SK-N-SH (cell line): ENCODE data around the gene SLC6A3. TPM values are rescaled to one million over a fixed set of nuclear protein-coding genes. Genes with fewer than 3 reads are reported as not detected.

Experiments used
- CTCF ChIA-PET: fragments of 300-600, 350-600 bp; formaldehyde crosslinking; extraction: SDS; loops from one replicate; lab custom pipeline; 2021; lab: Yijun Ruan, JAX
- POLR2A ChIA-PET: fragments of 350-600 bp; sonication (Branson Sonifier 250); formaldehyde crosslinking; extraction: SDS; loops from one replicate; lab custom pipeline; 2020; ENCODE audit warnings: antibody characterized with exemption, inconsistent platforms; lab: Yijun Ruan, JAX
- DNase-seq: peaks from one replicate; pipeline ENCODE4 v3.0.0; 2012
- H2AFZ ChIP-seq: fragments of 200-600 bp; sonication (generic); 2 replicates; pipeline ENCODE4 v1.8.1; 2016; ENCODE audit warnings: antibody characterized with exemption, mild to moderate bottlenecking, low read depth
- H3F3A ChIP-seq: fragments of 200-600 bp; sonication (generic); replicated peaks from 2 replicates; pipeline ENCODE3; 2016; ENCODE audit warnings: antibody characterized with exemption, mild to moderate bottlenecking; ENCODE audit not compliant: insufficient read depth
- H3K27ac ChIP-seq, 2 experiments: fragments of 200-500 bp in 1 of 2; fragments of 200-600 bp in 1 of 2; sonication (Bioruptor generic) in 1 of 2; sonication (generic), shearing (Covaris generic) in 1 of 2; 2 replicates each; pipeline versions ENCODE4 v1.5.1 to v1.6.1; 2014 to 2016; ENCODE audit warnings: low read depth in 2 of 2, inconsistent platforms in 1 of 2, low read length in 1 of 2, mild to moderate bottlenecking in 1 of 2, mixed read lengths in 1 of 2
- H3K27me3 ChIP-seq: fragments of 200-600 bp; sonication (generic), shearing (Covaris generic); 2 replicates; pipeline ENCODE4 v1.6.1; 2016; ENCODE audit warnings: mixed run types; ENCODE audit not compliant: insufficient read depth
- H3K36me3 ChIP-seq, 2 experiments: fragments of 200-500 bp in 1 of 2; fragments of 200-600 bp in 1 of 2; sonication (Bioruptor generic) in 1 of 2; sonication (generic) in 1 of 2; replicated peaks in 1 of 2; 2 replicates each; pipeline versions ENCODE3 to v1.5.1; 2014 to 2016; ENCODE audit warnings: low read length in 1 of 2, mild to moderate bottlenecking in 1 of 2; ENCODE audit not compliant: insufficient read depth in 2 of 2, control insufficient read depth in 1 of 2
- H3K4me1 ChIP-seq, 2 experiments: fragments of 200-500 bp in 1 of 2; fragments of 200-600 bp in 1 of 2; sonication (Bioruptor generic) in 1 of 2; sonication (generic), shearing (Covaris generic) in 1 of 2; 2 replicates each; pipeline versions ENCODE4 v1.5.1 to v1.6.1; 2014 to 2016; ENCODE audit warnings: low read depth in 1 of 2, low read length in 1 of 2, mixed run types in 1 of 2; ENCODE audit not compliant: insufficient read depth in 2 of 2, control insufficient read depth in 1 of 2
- H3K4me2 ChIP-seq: fragments of 200-600 bp; sonication (generic), shearing (Covaris generic); 2 replicates; pipeline ENCODE4 v1.6.1; 2017; ENCODE audit warnings: mixed run types
- H3K4me3 ChIP-seq, 2 experiments: fragments of 200-500 bp in 1 of 2; fragments of 200-600 bp in 1 of 2; sonication (Bioruptor generic) in 1 of 2; sonication (generic), shearing (Covaris generic) in 1 of 2; 2 replicates each; pipeline versions ENCODE4 v1.5.1 to v1.8.1; 2014 to 2016; ENCODE audit warnings: low read depth in 2 of 2, inconsistent platforms in 1 of 2, low read length in 1 of 2, mild to moderate bottlenecking in 1 of 2, mixed read lengths in 1 of 2, moderate library complexity in 1 of 2
- H3K79me2 ChIP-seq: fragments of 200-600 bp; sonication (generic); 2 replicates; pipeline ENCODE4 v1.8.1; 2017; ENCODE audit warnings: mild to moderate bottlenecking; ENCODE audit not compliant: insufficient read depth
- H3K9ac ChIP-seq: fragments of 200-600 bp; sonication (generic); 2 replicates; pipeline ENCODE4 v1.6.1; 2017; ENCODE audit warnings: mixed run types
- H3K9me2 ChIP-seq: fragments of 200-600 bp; sonication (generic); 2 replicates; pipeline ENCODE4 v1.6.1; 2017; ENCODE audit warnings: mixed run types
- H3K9me3 ChIP-seq: fragments of 200-600 bp; sonication (generic); 2 replicates; pipeline ENCODE4 v1.6.1; 2017; ENCODE audit warnings: mixed run types, mild to moderate bottlenecking, moderate library complexity
- H4K20me1 ChIP-seq: fragments of 200-600 bp; sonication (generic); 2 replicates; pipeline ENCODE4 v1.6.1; 2017; ENCODE audit warnings: mild to moderate bottlenecking, mixed run types; ENCODE audit not compliant: insufficient read depth
- CHD2 ChIP-seq: fragments of 150-350 bp; IDR thresholded peaks from 2 replicates; pipeline ENCODE4 v1.6.1; 2018; ENCODE audit warnings: low read length; ENCODE audit not compliant: partially characterized antibody
- ELF1 ChIP-seq: IDR thresholded peaks from 2 replicates; pipeline ENCODE4 v1.4.0; 2012
- EP300 ChIP-seq, 2 experiments: IDR thresholded peaks; 2 replicates each; pipeline versions ENCODE4 v1.4.0 to v1.6.1; 2012; ENCODE audit warnings: borderline replicate concordance in 1 of 2, low read depth in 1 of 2, low read length in 1 of 2
- FOXM1 ChIP-seq: IDR thresholded peaks from 2 replicates; pipeline ENCODE4 v1.4.0; 2012; ENCODE audit warnings: low read depth, mild to moderate bottlenecking
- MEF2A ChIP-seq: IDR thresholded peaks from 2 replicates; pipeline ENCODE4 v1.4.0; 2012; ENCODE audit warnings: low read depth, borderline replicate concordance
- MXI1 ChIP-seq: IDR thresholded peaks from 2 replicates; pipeline ENCODE4 v1.6.1; 2012; ENCODE audit warnings: mild to moderate bottlenecking, low read depth, low read length, improper control_type of control experiment
- NFIC ChIP-seq: IDR thresholded peaks from 2 replicates; pipeline ENCODE4 v1.4.0; 2012; ENCODE audit warnings: borderline replicate concordance
- POLR2AphosphoS5 ChIP-seq: IDR thresholded peaks from 2 replicates; pipeline ENCODE4 v1.6.1; 2012; ENCODE audit warnings: low read depth, low read length
- RAD21 ChIP-seq: IDR thresholded peaks from 2 replicates; pipeline ENCODE4 v1.6.1; 2012; ENCODE audit warnings: mild to moderate bottlenecking, low read length
- RCOR1 ChIP-seq: fragments of 150-350 bp; IDR thresholded peaks from 2 replicates; pipeline ENCODE4 v1.6.1; 2017; ENCODE audit warnings: antibody characterized with exemption, low read length
- RFX5 ChIP-seq: IDR thresholded peaks from 2 replicates; pipeline ENCODE4 v1.6.1; 2012; ENCODE audit warnings: mild to moderate bottlenecking, improper control_type of control experiment, low read length
- SIN3A ChIP-seq: IDR thresholded peaks from 2 replicates; pipeline ENCODE4 v1.6.1; 2012; ENCODE audit warnings: low read depth, mild to moderate bottlenecking, low read length, moderate library complexity, borderline replicate concordance
- TCF12 ChIP-seq: IDR thresholded peaks from 2 replicates; pipeline ENCODE4 v1.4.0; 2012
- YY1 ChIP-seq: IDR thresholded peaks from 2 replicates; pipeline ENCODE4 v1.4.0; 2012; ENCODE audit warnings: low read depth, mild to moderate bottlenecking
- WGBS: methylation state at CpG from one replicate; pipeline ENCODE4 v1.1.6; 2017; ENCODE audit warnings: low lambda C conversion rate; 5-methylcytosine and 5-hydroxymethylcytosine counted together
- polyA plus RNA-seq, 3 experiments: library from polyadenylated mRNA; depleted of rRNA; stranded (reverse); fragments of >200 nt; gene quantifications; 2 replicates each; pipeline ENCODE4 v1.2.3, GENCODE V29; 2012
- TF ChIP-seq, protein P1 (sequence below): fragments of 200-600 bp; sonication (generic); IDR thresholded peaks from 2 replicates; pipeline ENCODE4 v1.6.1; 2017; ENCODE audit warnings: antibody characterized with exemption, mild to moderate bottlenecking, moderate library complexity
- TF ChIP-seq, protein P2 (sequence below): IDR thresholded peaks from 2 replicates; pipeline ENCODE4 v1.4.0; 2012; ENCODE audit warnings: low read depth
- TF ChIP-seq, protein P3 (sequence below): IDR thresholded peaks from 2 replicates; pipeline ENCODE4 v1.6.1; 2012; ENCODE audit warnings: mild to moderate bottlenecking, low read depth, low read length, moderate library complexity
- TF ChIP-seq, protein P4 (sequence below): fragments of 150-350 bp; IDR thresholded peaks from 2 replicates; pipeline ENCODE4 v1.6.1; 2016; ENCODE audit warnings: mild to moderate bottlenecking, low read depth, low read length
- TF ChIP-seq, protein P5 (sequence below): fragments of 150-350 bp; IDR thresholded peaks from 2 replicates; pipeline ENCODE4 v1.6.1; 2017; ENCODE audit warnings: antibody characterized with exemption, low read length, low read depth, borderline replicate concordance
- TF ChIP-seq, protein P6 (sequence below): IDR thresholded peaks from 2 replicates; pipeline ENCODE4 v1.4.0; 2012; ENCODE audit warnings: low read depth, borderline replicate concordance

The SLC6A3 gene
- polyA plus RNA-seq, 1 of the 3 experiments (the other 2 are of a cell fraction) = not detected

DNA sequence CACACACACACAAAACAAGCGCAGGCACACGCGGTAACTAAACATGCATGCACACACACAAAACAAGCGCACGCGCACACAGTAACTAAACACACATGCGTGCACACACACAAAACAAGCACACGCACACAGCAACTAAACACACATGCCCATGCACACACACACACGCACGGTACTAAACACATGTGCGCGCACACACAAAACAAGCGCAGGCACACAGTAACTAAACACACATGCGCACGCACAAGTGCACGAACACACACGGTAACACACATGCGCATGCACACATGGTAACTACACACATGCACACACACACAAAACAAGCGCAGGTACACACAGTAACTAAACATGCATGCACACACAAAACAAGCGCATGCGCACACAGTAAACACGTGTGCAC is 19.9 kb upstream of the SLC6A3 start (continued):
- TF ChIP-seq, protein P1, sequence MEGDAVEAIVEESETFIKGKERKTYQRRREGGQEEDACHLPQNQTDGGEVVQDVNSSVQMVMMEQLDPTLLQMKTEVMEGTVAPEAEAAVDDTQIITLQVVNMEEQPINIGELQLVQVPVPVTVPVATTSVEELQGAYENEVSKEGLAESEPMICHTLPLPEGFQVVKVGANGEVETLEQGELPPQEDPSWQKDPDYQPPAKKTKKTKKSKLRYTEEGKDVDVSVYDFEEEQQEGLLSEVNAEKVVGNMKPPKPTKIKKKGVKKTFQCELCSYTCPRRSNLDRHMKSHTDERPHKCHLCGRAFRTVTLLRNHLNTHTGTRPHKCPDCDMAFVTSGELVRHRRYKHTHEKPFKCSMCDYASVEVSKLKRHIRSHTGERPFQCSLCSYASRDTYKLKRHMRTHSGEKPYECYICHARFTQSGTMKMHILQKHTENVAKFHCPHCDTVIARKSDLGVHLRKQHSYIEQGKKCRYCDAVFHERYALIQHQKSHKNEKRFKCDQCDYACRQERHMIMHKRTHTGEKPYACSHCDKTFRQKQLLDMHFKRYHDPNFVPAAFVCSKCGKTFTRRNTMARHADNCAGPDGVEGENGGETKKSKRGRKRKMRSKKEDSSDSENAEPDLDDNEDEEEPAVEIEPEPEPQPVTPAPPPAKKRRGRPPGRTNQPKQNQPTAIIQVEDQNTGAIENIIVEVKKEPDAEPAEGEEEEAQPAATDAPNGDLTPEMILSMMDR = no peak
- TF ChIP-seq, protein P2, sequence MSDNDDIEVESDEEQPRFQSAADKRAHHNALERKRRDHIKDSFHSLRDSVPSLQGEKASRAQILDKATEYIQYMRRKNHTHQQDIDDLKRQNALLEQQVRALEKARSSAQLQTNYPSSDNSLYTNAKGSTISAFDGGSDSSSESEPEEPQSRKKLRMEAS = no peak
- no peak for TF ChIP-seq RCOR1
- TF ChIP-seq SIN3A = no peak
- TF ChIP-seq MEF2A = no peak
- no peak for TF ChIP-seq ELF1
- no peak for TF ChIP-seq EP300 (IDR thresholded peaks at IDR 0.05; ENCODE audit: borderline replicate concordance in 1 of 2, low read depth in 1 of 2, low read length in 1 of 2)

DNA sequence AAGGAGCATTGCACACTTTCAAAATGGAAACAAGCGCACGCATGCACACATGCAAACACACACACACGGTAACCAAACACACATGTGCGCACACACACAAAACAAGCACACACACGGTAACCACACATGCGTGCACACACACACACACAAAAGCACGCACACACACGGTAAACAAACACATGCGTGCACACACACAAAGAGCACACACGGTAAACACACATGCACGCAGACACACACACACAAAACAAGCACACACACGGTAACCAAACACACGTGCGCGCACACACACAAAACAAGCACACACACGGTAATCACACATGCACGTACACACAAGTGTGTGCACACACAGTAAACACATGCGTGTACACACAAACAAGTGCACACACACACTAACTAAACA is 19.3 kb upstream of the SLC6A3 start:
- Histone ChIP-seq H3K4me1 (peaks cover 0 to 7% of the 10 kb centered on the region in 2 experiments; a peak in 1 of 4 replicates), H3K79me2 (no peaks in the 10 kb centered on the region), H3K4me2 (no peak overlapping the region), H3K9me2 (no peaks in the 10 kb centered on the region), H3K36me3 (peaks cover 13 to 34% of the 10 kb centered on the region in 2 experiments), H3F3A (peaks cover 20% of the 10 kb centered on the region), H3K9me3 (no peaks in the 10 kb centered on the region), H3K4me3 (no peak overlapping the region), H3K27ac (no peak overlapping the region), H3K27me3 (no peaks in the 10 kb centered on the region), H2AFZ (no peak overlapping the region), H4K20me1 (0 out of 2 replicates have a peak, but pooled peaks cover 2% of the 10 kb centered on the region), H3K9ac (no peak overlapping the region)
- CTCF ChIA-PET = no interaction called here
- WGBS = 92% methylated on average over 18 of the region's 18 CpGs
- POLR2A ChIA-PET = no interaction called here
- no peak for DNase-seq
- TF ChIP-seq MXI1 (no peak), MEF2A (no peak), CHD2 (no peak), FOXM1 (no peak), RAD21 (no peak), RFX5 (no peak), TCF12 (no peak), NFIC (no peak), SIN3A (no peak), POLR2AphosphoS5 (no peak), YY1 (no peak), EP300 (IDR thresholded peaks at IDR 0.05; ENCODE audit: borderline replicate concordance in 1 of 2, low read depth in 1 of 2, low read length in 1 of 2) (no peak), ELF1 (no peak)
- TF ChIP-seq, protein P3, sequence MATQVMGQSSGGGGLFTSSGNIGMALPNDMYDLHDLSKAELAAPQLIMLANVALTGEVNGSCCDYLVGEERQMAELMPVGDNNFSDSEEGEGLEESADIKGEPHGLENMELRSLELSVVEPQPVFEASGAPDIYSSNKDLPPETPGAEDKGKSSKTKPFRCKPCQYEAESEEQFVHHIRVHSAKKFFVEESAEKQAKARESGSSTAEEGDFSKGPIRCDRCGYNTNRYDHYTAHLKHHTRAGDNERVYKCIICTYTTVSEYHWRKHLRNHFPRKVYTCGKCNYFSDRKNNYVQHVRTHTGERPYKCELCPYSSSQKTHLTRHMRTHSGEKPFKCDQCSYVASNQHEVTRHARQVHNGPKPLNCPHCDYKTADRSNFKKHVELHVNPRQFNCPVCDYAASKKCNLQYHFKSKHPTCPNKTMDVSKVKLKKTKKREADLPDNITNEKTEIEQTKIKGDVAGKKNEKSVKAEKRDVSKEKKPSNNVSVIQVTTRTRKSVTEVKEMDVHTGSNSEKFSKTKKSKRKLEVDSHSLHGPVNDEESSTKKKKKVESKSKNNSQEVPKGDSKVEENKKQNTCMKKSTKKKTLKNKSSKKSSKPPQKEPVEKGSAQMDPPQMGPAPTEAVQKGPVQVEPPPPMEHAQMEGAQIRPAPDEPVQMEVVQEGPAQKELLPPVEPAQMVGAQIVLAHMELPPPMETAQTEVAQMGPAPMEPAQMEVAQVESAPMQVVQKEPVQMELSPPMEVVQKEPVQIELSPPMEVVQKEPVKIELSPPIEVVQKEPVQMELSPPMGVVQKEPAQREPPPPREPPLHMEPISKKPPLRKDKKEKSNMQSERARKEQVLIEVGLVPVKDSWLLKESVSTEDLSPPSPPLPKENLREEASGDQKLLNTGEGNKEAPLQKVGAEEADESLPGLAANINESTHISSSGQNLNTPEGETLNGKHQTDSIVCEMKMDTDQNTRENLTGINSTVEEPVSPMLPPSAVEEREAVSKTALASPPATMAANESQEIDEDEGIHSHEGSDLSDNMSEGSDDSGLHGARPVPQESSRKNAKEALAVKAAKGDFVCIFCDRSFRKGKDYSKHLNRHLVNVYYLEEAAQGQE = no peak
- TF ChIP-seq, protein P4, sequence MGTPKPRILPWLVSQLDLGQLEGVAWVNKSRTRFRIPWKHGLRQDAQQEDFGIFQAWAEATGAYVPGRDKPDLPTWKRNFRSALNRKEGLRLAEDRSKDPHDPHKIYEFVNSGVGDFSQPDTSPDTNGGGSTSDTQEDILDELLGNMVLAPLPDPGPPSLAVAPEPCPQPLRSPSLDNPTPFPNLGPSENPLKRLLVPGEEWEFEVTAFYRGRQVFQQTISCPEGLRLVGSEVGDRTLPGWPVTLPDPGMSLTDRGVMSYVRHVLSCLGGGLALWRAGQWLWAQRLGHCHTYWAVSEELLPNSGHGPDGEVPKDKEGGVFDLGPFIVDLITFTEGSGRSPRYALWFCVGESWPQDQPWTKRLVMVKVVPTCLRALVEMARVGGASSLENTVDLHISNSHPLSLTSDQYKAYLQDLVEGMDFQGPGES = no peak
- TF ChIP-seq, protein P5, sequence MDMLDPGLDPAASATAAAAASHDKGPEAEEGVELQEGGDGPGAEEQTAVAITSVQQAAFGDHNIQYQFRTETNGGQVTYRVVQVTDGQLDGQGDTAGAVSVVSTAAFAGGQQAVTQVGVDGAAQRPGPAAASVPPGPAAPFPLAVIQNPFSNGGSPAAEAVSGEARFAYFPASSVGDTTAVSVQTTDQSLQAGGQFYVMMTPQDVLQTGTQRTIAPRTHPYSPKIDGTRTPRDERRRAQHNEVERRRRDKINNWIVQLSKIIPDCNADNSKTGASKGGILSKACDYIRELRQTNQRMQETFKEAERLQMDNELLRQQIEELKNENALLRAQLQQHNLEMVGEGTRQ = no peak
- TF ChIP-seq, protein P1 = no peak
- TF ChIP-seq, protein P2 = no peak
- TF ChIP-seq, protein P6, sequence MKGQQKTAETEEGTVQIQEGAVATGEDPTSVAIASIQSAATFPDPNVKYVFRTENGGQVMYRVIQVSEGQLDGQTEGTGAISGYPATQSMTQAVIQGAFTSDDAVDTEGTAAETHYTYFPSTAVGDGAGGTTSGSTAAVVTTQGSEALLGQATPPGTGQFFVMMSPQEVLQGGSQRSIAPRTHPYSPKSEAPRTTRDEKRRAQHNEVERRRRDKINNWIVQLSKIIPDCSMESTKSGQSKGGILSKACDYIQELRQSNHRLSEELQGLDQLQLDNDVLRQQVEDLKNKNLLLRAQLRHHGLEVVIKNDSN = no peak
